ENCODE measurements around the gene RASGRF1. TPM values are rescaled to one million over a fixed set of nuclear protein-coding genes. Genes with fewer than 3 reads are reported as not detected.

Gene RASGRF1
- total RNA-seq, 2 experiments from 2014 or later: not detected

DNA sequence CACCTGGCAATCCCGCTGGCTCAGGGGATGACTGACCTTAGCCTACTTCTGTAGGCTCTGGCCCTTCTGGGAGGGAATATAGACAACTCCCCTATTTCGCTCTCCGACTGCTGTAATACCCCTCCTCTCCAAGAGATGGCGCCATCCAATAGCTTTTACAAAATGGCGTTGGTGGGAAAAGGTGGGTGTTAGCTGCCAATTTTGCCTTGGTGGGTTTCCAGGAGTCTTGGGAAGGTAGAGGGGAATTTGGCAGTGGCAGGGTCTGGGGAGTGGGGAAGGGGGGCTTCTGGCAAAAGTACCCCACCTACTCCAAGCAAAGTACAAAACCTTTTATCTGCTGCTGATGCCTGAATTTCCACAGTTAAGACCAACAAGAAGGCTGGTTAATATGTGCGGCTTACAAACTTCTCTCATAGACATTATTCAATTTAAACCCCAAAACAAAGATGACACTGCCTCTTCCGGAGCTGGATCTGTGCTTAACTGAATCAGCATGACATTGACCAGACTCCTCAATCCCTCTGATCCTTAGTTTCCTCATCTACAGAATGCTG is 62.1 kb downstream of the RASGRF1 start:
- Histone ChIP-seq H3K27ac (ENCODE audit: low read depth in 1 of 2, low read length in 2 of 2) (no peak overlapping the region), H3K4me1 (ENCODE audit: insufficient read depth, low read length) (no peaks in the 10 kb centered on the region), H3K27me3 (ENCODE audit: control insufficient read depth in 1 of 2, insufficient read depth in 2 of 2, low read length in 2 of 2) (peaks cover 0 to 6% of the 10 kb centered on the region in 2 experiments), H3K4me3 (ENCODE audit: low read length) (no peak overlapping the region), H3K9me3 (ENCODE audit: control insufficient read depth in 1 of 2, insufficient read depth in 1 of 2, low read length in 2 of 2) (peaks cover 0 to 13% of the 10 kb centered on the region in 2 experiments), H3K36me3 (ENCODE audit: insufficient read depth, low read length) (no peaks in the 10 kb centered on the region)
- no peak overlapping the region for H3K27ac Mint-ChIP-seq
- no peak overlapping the region for H3K4me3 Mint-ChIP-seq
- ATAC-seq (ENCODE audit: poor library complexity) (no peak), DNase-seq (peak in 2 of 14 experiments; percentile 6 to 17)
- POLR2A ChIA-PET: no interaction called here
- intact Hi-C loops (cut with DNase I, micrococcal nuclease): no loop called here
- H3K4me1 Mint-ChIP-seq (ENCODE audit: low read depth): no peaks in the 10 kb centered on the region
- H3K27me3 Mint-ChIP-seq: peaks cover 8% of the 10 kb centered on the region
- H3K36me3 Mint-ChIP-seq (ENCODE audit: low read depth): no peaks in the 10 kb centered on the region
- TF ChIP-seq, protein P1, sequence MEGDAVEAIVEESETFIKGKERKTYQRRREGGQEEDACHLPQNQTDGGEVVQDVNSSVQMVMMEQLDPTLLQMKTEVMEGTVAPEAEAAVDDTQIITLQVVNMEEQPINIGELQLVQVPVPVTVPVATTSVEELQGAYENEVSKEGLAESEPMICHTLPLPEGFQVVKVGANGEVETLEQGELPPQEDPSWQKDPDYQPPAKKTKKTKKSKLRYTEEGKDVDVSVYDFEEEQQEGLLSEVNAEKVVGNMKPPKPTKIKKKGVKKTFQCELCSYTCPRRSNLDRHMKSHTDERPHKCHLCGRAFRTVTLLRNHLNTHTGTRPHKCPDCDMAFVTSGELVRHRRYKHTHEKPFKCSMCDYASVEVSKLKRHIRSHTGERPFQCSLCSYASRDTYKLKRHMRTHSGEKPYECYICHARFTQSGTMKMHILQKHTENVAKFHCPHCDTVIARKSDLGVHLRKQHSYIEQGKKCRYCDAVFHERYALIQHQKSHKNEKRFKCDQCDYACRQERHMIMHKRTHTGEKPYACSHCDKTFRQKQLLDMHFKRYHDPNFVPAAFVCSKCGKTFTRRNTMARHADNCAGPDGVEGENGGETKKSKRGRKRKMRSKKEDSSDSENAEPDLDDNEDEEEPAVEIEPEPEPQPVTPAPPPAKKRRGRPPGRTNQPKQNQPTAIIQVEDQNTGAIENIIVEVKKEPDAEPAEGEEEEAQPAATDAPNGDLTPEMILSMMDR (IDR thresholded peaks at IDR 0.05): no peak
- H3K9me3 Mint-ChIP-seq: peaks cover 2% of the 10 kb centered on the region
- CTCF ChIA-PET: no interaction called here

DNA sequence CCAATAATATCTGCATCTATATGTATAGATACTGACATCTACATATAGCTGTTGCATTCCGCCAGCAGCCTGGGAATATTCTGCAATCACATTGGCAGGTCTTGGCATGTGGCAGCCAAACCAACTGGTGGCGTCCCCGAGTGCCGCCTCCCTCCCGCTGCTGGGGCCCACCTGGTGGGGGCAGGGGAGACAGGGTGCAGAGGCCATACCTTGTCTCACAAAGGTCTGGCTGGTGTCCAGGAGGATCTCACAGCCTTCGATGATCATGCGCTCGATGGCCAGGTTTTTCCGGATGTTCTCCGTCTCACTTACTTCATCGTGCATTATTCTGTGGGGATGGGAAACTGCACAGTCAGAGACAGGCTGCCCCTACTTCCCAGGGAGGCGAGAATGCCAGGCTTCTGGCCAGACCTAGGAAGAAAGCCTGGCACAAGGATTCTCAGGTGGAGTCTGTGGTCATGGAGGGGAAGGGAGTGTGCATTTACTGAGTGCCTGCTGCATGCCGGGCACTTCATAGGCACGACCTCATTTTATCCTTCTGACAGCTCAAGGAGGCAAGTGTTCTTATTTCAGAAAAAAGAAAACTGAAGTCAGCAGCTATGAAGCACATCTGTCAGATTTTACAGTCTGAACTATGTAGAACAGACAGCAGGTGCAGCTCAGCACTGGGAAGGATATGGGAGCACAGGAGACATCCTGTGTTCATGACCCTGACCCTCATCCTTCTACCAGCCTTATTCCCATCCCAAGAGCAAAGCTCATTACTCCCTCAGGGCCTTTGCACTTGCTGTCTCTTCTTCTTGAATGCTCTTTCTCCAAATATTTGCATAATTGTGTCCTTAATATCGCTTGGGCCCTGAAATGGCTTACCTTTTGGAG is 62.8 kb downstream of the RASGRF1 start:
- POLR2A ChIA-PET: no interaction called here
- Mint-ChIP-seq H3K9me3 (peaks cover 2% of the 10 kb centered on the region), H3K36me3 (ENCODE audit: low read depth) (no peaks in the 10 kb centered on the region), H3K27me3 (peaks cover 8% of the 10 kb centered on the region), H3K27ac (no peak overlapping the region), H3K4me1 (ENCODE audit: low read depth) (no peaks in the 10 kb centered on the region), H3K4me3 (no peak overlapping the region)
- Histone ChIP-seq H3K27me3 (ENCODE audit: control insufficient read depth in 1 of 2, insufficient read depth in 2 of 2, low read length in 2 of 2) (peaks cover 0 to 6% of the 10 kb centered on the region in 2 experiments), H3K9me3 (ENCODE audit: control insufficient read depth in 1 of 2, insufficient read depth in 1 of 2, low read length in 2 of 2) (peaks cover 0 to 15% of the 10 kb centered on the region in 2 experiments), H3K4me1 (ENCODE audit: insufficient read depth, low read length) (no peaks in the 10 kb centered on the region), H3K27ac (ENCODE audit: low read depth in 1 of 2, low read length in 2 of 2) (no peak overlapping the region), H3K4me3 (ENCODE audit: low read length) (no peak overlapping the region), H3K36me3 (ENCODE audit: insufficient read depth, low read length) (no peaks in the 10 kb centered on the region)
- TF ChIP-seq, protein P1 (IDR thresholded peaks at IDR 0.05): no peak
- DNase-seq (no peak), ATAC-seq (ENCODE audit: poor library complexity) (no peak)
- CTCF ChIA-PET: no interaction called here
- intact Hi-C loops (cut with DNase I, micrococcal nuclease): no loop called here

DNA sequence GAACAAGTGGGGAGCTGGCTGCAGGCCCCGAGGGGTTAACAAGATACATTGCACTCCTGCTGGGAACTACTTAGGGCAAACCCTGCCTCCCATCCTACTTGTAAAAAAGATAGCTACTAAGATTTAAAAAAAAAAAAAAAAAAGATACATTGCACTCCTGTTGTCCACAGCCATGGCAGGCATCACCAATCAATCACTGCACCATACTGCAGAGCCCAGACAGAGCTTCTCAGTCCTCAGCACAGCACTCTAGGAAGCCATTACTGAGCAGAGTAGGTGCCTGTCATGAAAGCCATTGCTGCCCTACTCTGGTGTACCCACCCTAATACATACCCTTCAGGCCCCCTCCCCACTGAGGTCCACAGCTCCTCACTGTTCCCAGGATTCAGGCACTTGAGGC is 64.8 kb downstream of the RASGRF1 start:
- no peaks in the 10 kb centered on the region for H3K36me3 Mint-ChIP-seq (ENCODE audit: low read depth)
- H3K9me3 Mint-ChIP-seq: peaks cover 2% of the 10 kb centered on the region
- DNase-seq: no peak
- intact Hi-C loops (cut with DNase I, micrococcal nuclease): no loop called here
- no peak overlapping the region for H3K4me3 Mint-ChIP-seq
- H3K4me1 Mint-ChIP-seq (ENCODE audit: low read depth): no peaks in the 10 kb centered on the region
- TF ChIP-seq, protein P1 (IDR thresholded peaks at IDR 0.05): no peak
- no peak overlapping the region for H3K4me3 ChIP-seq (ENCODE audit: low read length)
- H3K9me3 ChIP-seq (ENCODE audit: control insufficient read depth in 1 of 2, insufficient read depth in 1 of 2, low read length in 2 of 2): peaks cover 0 to 15% of the 10 kb centered on the region in 2 experiments
- peaks cover 8% of the 10 kb centered on the region for H3K27me3 Mint-ChIP-seq
- POLR2A ChIA-PET: no interaction called here
- CTCF ChIA-PET: no interaction called here
- no peaks in the 10 kb centered on the region for H3K36me3 ChIP-seq (ENCODE audit: insufficient read depth, low read length)
- H3K4me1 ChIP-seq (ENCODE audit: insufficient read depth, low read length): no peaks in the 10 kb centered on the region
- no peak overlapping the region for H3K27ac ChIP-seq (ENCODE audit: low read depth in 1 of 2, low read length in 2 of 2)
- H3K27ac Mint-ChIP-seq: no peak overlapping the region
- ATAC-seq (ENCODE audit: poor library complexity): no peak
- H3K27me3 ChIP-seq (ENCODE audit: control insufficient read depth in 1 of 2, insufficient read depth in 2 of 2, low read length in 2 of 2): peaks cover 0 to 8% of the 10 kb centered on the region in 2 experiments
